Lower leg skin (tissue), 3 donors: ENCODE results near the gene PICALM.

Experiments used
- CTCF ChIP-seq, 3 donors: fragments of 450-650 bp; IDR thresholded peaks; one replicate each; pipeline ENCODE4 v1.5.1; 2016; ENCODE audit warnings: antibody characterized with exemption in 3 of 3, mild to moderate bottlenecking in 3 of 3, moderate library complexity in 2 of 3
- POLR2A ChIP-seq, 2 donors: fragments of 450-650 bp; IDR thresholded peaks; one replicate each; pipeline ENCODE4 v1.6.1; 2016 to 2017; ENCODE audit warnings: antibody characterized with exemption in 2 of 2, mild to moderate bottlenecking in 1 of 2, moderate library complexity in 1 of 2

GRCh38 chr11:85988780-85989179 is 80.1 kb downstream of the PICALM start:
- TF ChIP-seq POLR2A (IDR thresholded peaks at IDR 0.05) = no peak
- no peak for TF ChIP-seq CTCF (IDR thresholded peaks at IDR 0.05)
